ENCODE measurements around the gene IPPK.

Gene IPPK

GRCh38 chr9:92657296-92658094 lies 12.4 kb downstream of the IPPK start:
- no peak for DNase-seq (ENCODE audit: low read depth, low spot score)
- TF ChIP-seq CTCF (IDR thresholded peaks at IDR 0.05; ENCODE audit: insufficient read depth, low read length, missing control alignments): no peak
- ChIA-PET CTCF (no interaction called here), POLR2A (no interaction called here)
- H3K4me3 ChIP-seq (ENCODE audit: low read depth, low read length): no peak overlapping the region

- ChIA-PET POLR2A (no interaction called here), CTCF (no interaction called here)
- no peak for DNase-seq (ENCODE audit: low read depth, low spot score)
- no peak for TF ChIP-seq CTCF (IDR thresholded peaks at IDR 0.05; ENCODE audit: insufficient read depth, low read length, missing control alignments)
- no peak overlapping the region for H3K4me3 ChIP-seq (ENCODE audit: low read depth, low read length)
Observed at GRCh38 chr9:92656537-92656925, 13.4 kb downstream of the IPPK start.

- no peak overlapping the region for H3K4me3 ChIP-seq (ENCODE audit: low read depth, low read length)
- TF ChIP-seq CTCF (IDR thresholded peaks at IDR 0.05; ENCODE audit: insufficient read depth, low read length, missing control alignments): no peak
- DNase-seq (ENCODE audit: low read depth, low spot score): no peak
- ChIA-PET CTCF (no interaction called here), POLR2A (no interaction called here)
Observed at GRCh38 chr9:92655896-92656536, 13.9 kb downstream of the IPPK start.

GRCh38 chr9:92655366-92655765 lies 14.6 kb downstream of the IPPK start:
- TF ChIP-seq CTCF (IDR thresholded peaks at IDR 0.05; ENCODE audit: insufficient read depth, low read length, missing control alignments): no peak
- DNase-seq (ENCODE audit: low read depth, low spot score): no peak
- H3K4me3 ChIP-seq (ENCODE audit: low read depth, low read length): no peak overlapping the region
- ChIA-PET CTCF (no interaction called here), POLR2A (no interaction called here)

- DNase-seq (ENCODE audit: low read depth, low spot score): no peak
- POLR2A ChIA-PET: no interaction called here
- no peak overlapping the region for H3K4me3 ChIP-seq (ENCODE audit: low read depth, low read length)
- CTCF ChIA-PET: interaction anchor here (1.0 kb wide), 1 partner anchor 13 kb away, joined by 3 read pairs; no protein-coding TSS in a partner anchor
- no peak for TF ChIP-seq CTCF (IDR thresholded peaks at IDR 0.05; ENCODE audit: insufficient read depth, low read length, missing control alignments)
Observed at GRCh38 chr9:92654481-92655301, 15.2 kb downstream of the IPPK start.

GRCh38 chr9:92652461-92652860 lies 17.5 kb downstream of the IPPK start:
- CTCF ChIA-PET: interaction anchor here (0.6 to 3.0 kb wide), 5 partner anchors 17 to 331 kb away, joined by 3 to 13 read pairs (median 3); no protein-coding TSS in a partner anchor
- H3K4me3 ChIP-seq (ENCODE audit: low read depth, low read length): no peak overlapping the region
- DNase-seq (ENCODE audit: low read depth, low spot score): no peak
- TF ChIP-seq CTCF (IDR thresholded peaks at IDR 0.05; ENCODE audit: insufficient read depth, low read length, missing control alignments): no peak
- POLR2A ChIA-PET: interaction anchor here (0.9 kb wide), 1 partner anchor 18 kb away, joined by 3 read pairs; the partner anchor contains the start of gene IPPK
